ENCODE measurements around the gene VCL. TPM values are rescaled to one million over a fixed set of nuclear protein-coding genes. Genes with fewer than 3 reads are reported as not detected.
"Not testable (repeated sequence)": the region's sequence is repeated elsewhere in the genome, so short reads cannot be mapped to it uniquely, and the experiment has no call there.

The VCL gene
- total RNA-seq, 4 donors from 2014 or later: 53.3 to 90.4 (median 63.1) TPM

DNA sequence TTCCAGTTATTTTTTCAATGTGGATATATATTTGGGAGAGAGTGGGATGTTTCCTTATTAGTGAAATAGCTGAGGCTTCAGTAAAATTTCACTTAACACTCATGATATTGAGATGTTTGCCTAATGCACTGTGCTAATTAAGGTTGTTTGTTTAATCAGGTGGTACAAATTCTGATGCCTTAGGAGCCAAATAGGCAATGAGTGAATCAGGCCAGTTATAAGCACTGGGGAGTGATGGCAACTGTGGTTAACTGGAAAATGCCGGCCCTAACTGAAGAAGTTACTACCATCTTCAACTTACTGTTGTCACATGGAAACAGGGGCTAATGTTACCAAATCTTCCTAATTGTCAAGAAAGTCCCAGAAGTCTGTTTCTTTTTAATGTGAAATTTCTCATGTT is 32.0 kb downstream of the VCL start:
- 91 to 93% methylated on average over 1 of the region's 1 CpG for WGBS, 2 donors
- no peak for DNase-seq (ENCODE audit: low spot score in 2 of 2)
- H3K4me3 ChIP-seq (ENCODE audit: low read depth, poor library complexity, severe bottlenecking): no peak overlapping the region
- TF ChIP-seq, protein P1, sequence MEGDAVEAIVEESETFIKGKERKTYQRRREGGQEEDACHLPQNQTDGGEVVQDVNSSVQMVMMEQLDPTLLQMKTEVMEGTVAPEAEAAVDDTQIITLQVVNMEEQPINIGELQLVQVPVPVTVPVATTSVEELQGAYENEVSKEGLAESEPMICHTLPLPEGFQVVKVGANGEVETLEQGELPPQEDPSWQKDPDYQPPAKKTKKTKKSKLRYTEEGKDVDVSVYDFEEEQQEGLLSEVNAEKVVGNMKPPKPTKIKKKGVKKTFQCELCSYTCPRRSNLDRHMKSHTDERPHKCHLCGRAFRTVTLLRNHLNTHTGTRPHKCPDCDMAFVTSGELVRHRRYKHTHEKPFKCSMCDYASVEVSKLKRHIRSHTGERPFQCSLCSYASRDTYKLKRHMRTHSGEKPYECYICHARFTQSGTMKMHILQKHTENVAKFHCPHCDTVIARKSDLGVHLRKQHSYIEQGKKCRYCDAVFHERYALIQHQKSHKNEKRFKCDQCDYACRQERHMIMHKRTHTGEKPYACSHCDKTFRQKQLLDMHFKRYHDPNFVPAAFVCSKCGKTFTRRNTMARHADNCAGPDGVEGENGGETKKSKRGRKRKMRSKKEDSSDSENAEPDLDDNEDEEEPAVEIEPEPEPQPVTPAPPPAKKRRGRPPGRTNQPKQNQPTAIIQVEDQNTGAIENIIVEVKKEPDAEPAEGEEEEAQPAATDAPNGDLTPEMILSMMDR (IDR thresholded peaks at IDR 0.05): no peak
- TF ChIP-seq POLR2A (IDR thresholded peaks at IDR 0.05): no peak
- intact Hi-C loops (cut with DNase I; ENCODE audit: low total_unique reads): loop anchor here (5.0 kb wide), 1 partner anchor 37 kb away; no protein-coding TSS in a partner anchor

DNA sequence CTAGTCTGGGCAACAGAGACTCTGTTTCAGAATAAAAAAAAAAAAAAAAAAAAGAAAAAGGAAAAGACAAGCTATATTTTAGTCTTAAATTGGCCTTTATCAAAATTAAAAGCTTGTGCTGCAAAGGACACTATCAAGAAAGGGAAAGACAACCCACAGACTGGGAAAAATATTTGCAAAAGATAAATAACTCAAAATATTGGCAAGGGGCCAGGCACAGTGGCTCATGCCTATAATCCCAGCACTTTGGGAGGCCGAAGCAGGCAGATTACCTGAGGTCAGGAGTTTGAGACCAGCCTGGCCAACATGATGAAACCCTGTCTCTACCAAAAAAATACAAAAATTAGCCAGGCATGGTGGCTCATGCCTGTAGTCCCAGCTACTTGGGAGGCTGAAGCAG is 34.3 kb downstream of the VCL start:
- not testable (repeated sequence) for DNase-seq (ENCODE audit: low spot score in 2 of 2); H3K4me3 ChIP-seq (ENCODE audit: low read depth, poor library complexity, severe bottlenecking)
- 83 to 90% methylated on average over 1 of the region's 1 CpG for WGBS, 2 donors
- intact Hi-C loops (cut with DNase I; ENCODE audit: low total_unique reads): loop anchor here (5.0 kb wide), 1 partner anchor 35 kb away; no protein-coding TSS in a partner anchor

DNA sequence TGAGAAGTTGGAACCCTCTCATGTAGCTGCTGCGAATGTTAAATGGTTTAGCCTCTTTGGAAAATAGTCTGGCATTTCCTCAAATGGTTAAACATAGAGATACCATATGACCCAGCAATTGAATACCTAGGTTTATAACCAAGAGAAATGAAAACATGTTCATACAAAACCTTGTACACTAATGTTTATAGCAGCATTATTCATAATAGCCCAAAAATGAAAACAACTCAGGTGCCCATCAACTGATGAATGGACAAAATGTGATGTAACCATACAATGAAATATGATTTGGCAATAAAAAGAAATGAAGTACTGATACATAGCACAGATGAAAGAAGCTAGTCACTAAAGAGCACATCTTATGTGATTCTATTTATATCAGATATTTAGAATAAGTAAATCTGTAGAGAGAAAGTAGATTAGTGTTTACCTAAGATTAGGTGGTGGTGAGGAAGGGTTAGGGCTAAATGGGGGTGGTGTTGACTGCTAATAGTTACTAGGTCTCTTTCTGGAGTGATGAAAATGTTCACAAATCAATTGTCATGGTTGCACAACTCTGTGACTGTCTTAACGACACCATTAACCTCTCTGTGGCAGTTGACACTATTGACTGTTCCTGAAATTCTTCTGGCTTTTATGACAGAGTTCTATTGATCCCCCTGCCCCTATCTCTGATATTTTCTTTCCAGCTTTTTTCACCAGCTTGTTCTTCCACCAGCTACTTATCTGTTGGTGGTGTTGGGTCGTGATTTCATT is 35.2 kb downstream of the VCL start:
- whole genome bisulfite sequencing, 2 donors: 65 to 73% methylated on average over 3 of the region's 3 CpGs
- TF ChIP-seq POLR2A (IDR thresholded peaks at IDR 0.05): no peak
- TF ChIP-seq, protein P1 (IDR thresholded peaks at IDR 0.05): no peak
- no peak for DNase-seq (ENCODE audit: low spot score in 2 of 2)
- intact Hi-C loops (cut with DNase I; ENCODE audit: low total_unique reads): loop anchor here (5.0 kb wide), 1 partner anchor 34 kb away; no protein-coding TSS in a partner anchor
- H3K4me3 ChIP-seq (ENCODE audit: low read depth, poor library complexity, severe bottlenecking): no peak overlapping the region

DNA sequence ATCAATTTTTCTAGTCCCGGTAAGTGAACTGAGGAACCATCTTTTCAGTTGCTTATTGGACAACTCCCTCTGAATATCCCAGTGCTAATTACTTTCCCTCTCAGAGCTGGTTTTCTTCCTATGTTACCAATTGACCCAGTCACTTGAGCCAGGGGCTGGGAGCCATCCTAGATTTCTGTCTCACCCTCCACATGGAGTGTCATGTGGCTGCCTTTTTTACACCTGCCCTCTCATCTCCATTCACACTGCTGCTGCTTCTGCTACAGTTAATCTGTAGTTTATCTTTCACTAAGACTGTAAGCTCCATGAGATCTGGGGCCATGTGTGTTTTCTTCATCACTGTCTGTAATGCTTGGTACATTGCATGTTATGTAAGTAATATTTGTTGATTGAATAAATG is 35.8 kb downstream of the VCL start:
- no peak for DNase-seq (ENCODE audit: low spot score in 2 of 2)
- intact Hi-C loops (cut with DNase I; ENCODE audit: low total_unique reads): loop anchor here (5.0 kb wide), 1 partner anchor 34 kb away; no protein-coding TSS in a partner anchor

GRCh38 chr10:74034301-74034700 is 36.4 kb downstream of the VCL start:
- WGBS, 2 donors: 79 to 85% methylated on average over 2 of the region's 2 CpGs
- TF ChIP-seq, protein P1 (IDR thresholded peaks at IDR 0.05): no peak
- TF ChIP-seq POLR2A (IDR thresholded peaks at IDR 0.05): no peak
- DNase-seq (ENCODE audit: low spot score in 2 of 2): no peak
- intact Hi-C loops (cut with DNase I; ENCODE audit: low total_unique reads): loop anchor here (5.0 kb wide), 1 partner anchor 33 kb away; no protein-coding TSS in a partner anchor
- H3K4me3 ChIP-seq (ENCODE audit: low read depth, poor library complexity, severe bottlenecking): no peak overlapping the region

More for the DNA sequence above, 35.8 kb downstream of the VCL start:
- TF ChIP-seq, protein P1 (IDR thresholded peaks at IDR 0.05): no peak
- no peak for TF ChIP-seq POLR2A (IDR thresholded peaks at IDR 0.05)
- WGBS, 2 donors: 88 to 90% methylated on average over 1 of the region's 1 CpG
- no peak overlapping the region for H3K4me3 ChIP-seq (ENCODE audit: low read depth, poor library complexity, severe bottlenecking)

DNA sequence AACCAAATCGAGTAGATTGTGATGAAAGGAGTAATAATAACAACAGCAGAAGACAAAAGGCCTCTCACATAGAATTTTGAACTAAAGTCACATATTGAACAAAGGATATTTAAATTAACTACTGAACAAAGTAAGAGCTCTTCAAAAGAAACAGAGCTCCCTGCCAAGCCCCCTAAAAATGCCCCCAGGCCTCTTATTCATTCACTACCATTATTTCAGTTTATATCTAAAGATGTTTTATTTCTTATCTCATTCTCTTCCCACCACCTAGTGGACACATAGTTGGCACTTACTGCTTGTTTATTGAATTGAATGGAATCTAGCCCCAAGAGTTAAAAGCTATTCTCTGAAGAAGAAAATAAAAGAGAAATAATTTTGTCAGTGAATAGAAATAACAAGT is 37.4 kb downstream of the VCL start:
- no peak for TF ChIP-seq POLR2A (IDR thresholded peaks at IDR 0.05)
- TF ChIP-seq, protein P1 (IDR thresholded peaks at IDR 0.05): no peak
- no peak for DNase-seq (ENCODE audit: low spot score in 2 of 2)
- intact Hi-C loops (cut with DNase I; ENCODE audit: low total_unique reads): no loop called here
- H3K4me3 ChIP-seq (ENCODE audit: low read depth, poor library complexity, severe bottlenecking): no peak overlapping the region
- 0 to 10% methylated on average over 1 of the region's 1 CpG for WGBS, 2 donors
